AG04450 (cell line): Measurements from ENCODE around the gene CT45A5. TPM values are rescaled to one million over a fixed set of nuclear protein-coding genes. Genes with fewer than 3 reads are reported as not detected.
"Not testable (repeated sequence)": the region's sequence is repeated elsewhere in the genome, so short reads cannot be mapped to it uniquely, and the experiment has no call there.

Experiments
- CTCF ChIA-PET: fragments of 300-600, 350-600 bp; formaldehyde crosslinking; extraction: SDS; loops from one replicate; lab custom pipeline; 2022; ENCODE audit warnings: antibody characterized with exemption, inconsistent platforms; lab: Charles Lee
- POLR2A ChIA-PET: fragments of 350-600 bp; formaldehyde crosslinking; extraction: SDS; loops from one replicate; lab custom pipeline; 2021; ENCODE audit warnings: antibody characterized with exemption, inconsistent platforms; lab: Yijun Ruan, JAX
- DNase-seq: peaks from one replicate; pipeline ENCODE4 v3.0.0-alpha.2; 2011; ENCODE audit warnings: low read depth, low spot score
- H3K27ac ChIP-seq: one replicate; pipeline ENCODE4 v1.5.1; 2012; ENCODE audit warnings: low read depth, low read length, control low read depth
- H3K27me3 ChIP-seq: one replicate; pipeline ENCODE4 v1.6.0; 2012; ENCODE audit warnings: low read length; ENCODE audit not compliant: control insufficient read depth, insufficient read depth
- H3K4me3 ChIP-seq: 2 replicates; pipeline ENCODE4 v1.5.1; 2011; ENCODE audit warnings: mild to moderate bottlenecking, low read depth, low read length, control low read depth
- H3K9me3 ChIP-seq: 2 replicates; pipeline ENCODE4 v1.5.1; 2012; ENCODE audit warnings: low read length; ENCODE audit not compliant: control insufficient read depth, insufficient read depth
- polyA plus RNA-seq: library from polyadenylated mRNA; depleted of rRNA; stranded (reverse); fragments of >200 nt; gene quantifications from 2 replicates; pipeline ENCODE4 v1.2.3, GENCODE V29; 2011; rRNA removed
- TF ChIP-seq, protein P1 (sequence below): IDR thresholded peaks from 2 replicates; pipeline ENCODE4 v1.5.1; 2011; ENCODE audit warnings: low read depth, low read length, control low read depth, inconsistent platforms

Gene CT45A5
- polyA plus RNA-seq, 1 experiment: not detected

DNA sequence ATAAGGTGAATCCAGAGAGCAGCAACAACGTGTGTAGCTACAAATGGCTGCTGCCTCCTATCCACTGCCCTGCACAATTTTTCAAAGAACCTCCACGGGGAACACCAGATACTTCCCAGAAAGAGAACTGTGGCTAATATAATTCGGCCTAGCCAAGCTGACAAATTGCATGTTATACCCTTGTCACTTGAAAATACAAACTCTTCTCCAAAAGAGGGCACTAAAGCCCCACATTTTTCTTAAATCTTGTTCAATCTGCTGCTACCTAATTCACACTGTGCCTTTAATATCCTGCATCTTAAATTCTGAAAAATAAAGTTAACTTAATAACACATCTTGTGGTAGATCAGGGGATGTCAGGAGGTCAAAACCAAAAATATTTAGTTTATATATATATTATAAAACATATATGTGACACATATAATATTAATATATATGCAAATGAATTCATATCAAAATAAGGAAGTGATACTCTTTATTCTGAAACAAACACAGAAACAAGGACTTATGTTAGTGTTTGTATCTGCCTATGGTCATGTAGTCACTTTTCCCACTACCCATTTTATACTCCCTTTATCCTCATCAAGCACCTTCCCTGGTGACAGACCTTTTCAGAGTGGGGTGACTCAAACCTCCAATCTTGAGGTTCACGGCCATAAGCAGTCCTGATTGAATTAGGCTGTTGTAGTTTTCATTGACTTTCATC lies 47.8 kb downstream of the CT45A5 start:
- no peak overlapping the region for H3K4me3 ChIP-seq
- ChIA-PET CTCF (no interaction called here), POLR2A (no interaction called here)
- DNase-seq: no peak
- no peaks in the 10 kb centered on the region for H3K9me3 ChIP-seq
- no peaks in the 10 kb centered on the region for H3K27me3 ChIP-seq
- TF ChIP-seq, protein P1, sequence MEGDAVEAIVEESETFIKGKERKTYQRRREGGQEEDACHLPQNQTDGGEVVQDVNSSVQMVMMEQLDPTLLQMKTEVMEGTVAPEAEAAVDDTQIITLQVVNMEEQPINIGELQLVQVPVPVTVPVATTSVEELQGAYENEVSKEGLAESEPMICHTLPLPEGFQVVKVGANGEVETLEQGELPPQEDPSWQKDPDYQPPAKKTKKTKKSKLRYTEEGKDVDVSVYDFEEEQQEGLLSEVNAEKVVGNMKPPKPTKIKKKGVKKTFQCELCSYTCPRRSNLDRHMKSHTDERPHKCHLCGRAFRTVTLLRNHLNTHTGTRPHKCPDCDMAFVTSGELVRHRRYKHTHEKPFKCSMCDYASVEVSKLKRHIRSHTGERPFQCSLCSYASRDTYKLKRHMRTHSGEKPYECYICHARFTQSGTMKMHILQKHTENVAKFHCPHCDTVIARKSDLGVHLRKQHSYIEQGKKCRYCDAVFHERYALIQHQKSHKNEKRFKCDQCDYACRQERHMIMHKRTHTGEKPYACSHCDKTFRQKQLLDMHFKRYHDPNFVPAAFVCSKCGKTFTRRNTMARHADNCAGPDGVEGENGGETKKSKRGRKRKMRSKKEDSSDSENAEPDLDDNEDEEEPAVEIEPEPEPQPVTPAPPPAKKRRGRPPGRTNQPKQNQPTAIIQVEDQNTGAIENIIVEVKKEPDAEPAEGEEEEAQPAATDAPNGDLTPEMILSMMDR: no peak
- no peak overlapping the region for H3K27ac ChIP-seq

DNA sequence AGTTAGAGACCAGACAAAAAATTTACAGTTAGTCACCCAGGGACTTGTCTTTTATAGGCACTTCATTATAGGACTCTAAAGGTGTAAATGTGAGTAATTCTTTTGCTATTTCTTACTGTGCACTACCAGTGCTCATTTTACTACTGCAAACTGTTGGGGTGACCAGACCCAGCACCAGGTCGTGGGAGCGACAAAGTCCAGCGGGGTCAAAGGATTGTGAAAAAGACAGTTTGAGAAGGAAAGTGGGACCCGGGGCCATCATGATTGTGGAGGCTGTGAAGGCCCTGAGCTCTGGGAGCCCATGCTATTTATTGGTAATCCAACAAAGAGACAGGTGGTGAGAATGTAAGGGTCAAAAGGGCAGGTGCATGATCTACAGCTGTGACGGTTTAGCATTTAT lies 50.6 kb downstream of the CT45A5 start:
- H3K27ac ChIP-seq, H3K4me3 ChIP-seq, CTCF ChIA-PET, H3K9me3 ChIP-seq, H3K27me3 ChIP-seq, POLR2A ChIA-PET, DNase-seq: not testable (repeated sequence)

Other genes with a start within 250 kb of the CT45A5 start
- not detected in 2 replicates for gene CT45A1, start 71.9 kb downstream of the CT45A5 start, polyA plus RNA-seq
- not detected in 2 replicates for gene CT45A3, start 17.3 kb downstream of the CT45A5 start, polyA plus RNA-seq
- gene CT45A6, start 17.3 kb upstream of the CT45A5 start, polyA plus RNA-seq: not detected in 2 replicates
- not detected in 2 replicates for gene CT45A2, start 34.5 kb upstream of the CT45A5 start, polyA plus RNA-seq
- not detected in 2 replicates for gene CT45A7, start 51.8 kb upstream of the CT45A5 start, polyA plus RNA-seq
- not detected in 2 replicates for gene CT45A8, start 69.0 kb upstream of the CT45A5 start, polyA plus RNA-seq
- not detected in 2 replicates for gene CT45A9, start 86.3 kb upstream of the CT45A5 start, polyA plus RNA-seq
- not detected in 2 replicates for gene CT45A10, start 107.9 kb upstream of the CT45A5 start, polyA plus RNA-seq
- not detected in 2 replicates for gene SAGE1, start 108.2 kb upstream of the CT45A5 start, polyA plus RNA-seq
- 16.7 and 23.3 TPM in 2 replicates for gene MMGT1, start 188.5 kb upstream of the CT45A5 start, polyA plus RNA-seq
- 10.7 and 14.7 TPM in 2 replicates for gene SLC9A6, start 199.9 kb upstream of the CT45A5 start, polyA plus RNA-seq